Germinal center (tissue), 1 donor: Measurements from ENCODE around the gene BARX1.
"Not testable (repeated sequence)": the region's sequence is repeated elsewhere in the genome, so short reads cannot be mapped to it uniquely, and the experiment has no call there.

Source experiments
- DNase-seq: peaks from one replicate; pipeline ENCODE4 v3.0.0; 2012; ENCODE audit warnings: mixed read lengths, low spot score

Gene BARX1

GRCh38 chr9:93955111-93955980, at the start of gene BARX1:
TSS of gene BARX1 (minus strand) at chr9:93955355. CDS start at chr9:93955146, 209 bp downstream.
- DNase-seq, result no peak

GRCh38 chr9:94002316-94003140, 47.4 kb upstream of the BARX1 start:
- DNase-seq, result peak; percentile 55

GRCh38 chr9:93996863-93997262, 41.7 kb upstream of the BARX1 start:
- DNase-seq, result no peak

- no peak for DNase-seq
Measured at GRCh38 chr9:93996367-93996766, 41.2 kb upstream of the BARX1 start.

GRCh38 chr9:93994545-93994944, 39.4 kb upstream of the BARX1 start:
- no peak for DNase-seq

- no peak for DNase-seq
Measured at GRCh38 chr9:93994132-93994531, 39.0 kb upstream of the BARX1 start.

GRCh38 chr9:93992830-93993229, 37.7 kb upstream of the BARX1 start:
- no peak for DNase-seq

GRCh38 chr9:93990448-93990847, 35.3 kb upstream of the BARX1 start:
- DNase-seq, result no peak

GRCh38 chr9:93988056-93988455, 32.9 kb upstream of the BARX1 start:
- DNase-seq, result no peak

- DNase-seq, result no peak
Measured at GRCh38 chr9:93984860-93985259, 29.7 kb upstream of the BARX1 start.

- no peak for DNase-seq
Measured at GRCh38 chr9:93983875-93984274, 28.7 kb upstream of the BARX1 start.

- DNase-seq, result no peak
Measured at GRCh38 chr9:93979721-93980120, 24.6 kb upstream of the BARX1 start.

- no peak for DNase-seq
Measured at GRCh38 chr9:93978551-93978950, 23.4 kb upstream of the BARX1 start.

- DNase-seq, result no peak
Measured at GRCh38 chr9:93976973-93977372, 21.8 kb upstream of the BARX1 start.

- no peak for DNase-seq
Measured at GRCh38 chr9:93976081-93976480, 20.9 kb upstream of the BARX1 start.

- no peak for DNase-seq
Measured at GRCh38 chr9:93975262-93975661, 20.1 kb upstream of the BARX1 start.

GRCh38 chr9:93974151-93974550, 19.0 kb upstream of the BARX1 start:
- DNase-seq, result no peak

GRCh38 chr9:93972655-93973054, 17.5 kb upstream of the BARX1 start:
- DNase-seq, result not testable (repeated sequence)

- DNase-seq, result no peak
Measured at GRCh38 chr9:93969328-93969661, 14.1 kb upstream of the BARX1 start.

GRCh38 chr9:93968451-93969327, 13.5 kb upstream of the BARX1 start:
- DNase-seq, result no peak

GRCh38 chr9:93967020-93967803, 12.1 kb upstream of the BARX1 start:
- DNase-seq, result no peak
